Neural cell (in vitro differentiated cells): ENCODE results near the gene MAD1L1.

Experiments used
- EP300 ChIP-seq: fragments of 450-650 bp; conservative IDR thresholded peaks from 2 replicates; pipeline ENCODE4 v1.6.1; 2014; ENCODE audit warnings: antibody characterized with exemption, mild to moderate bottlenecking, moderate library complexity; ENCODE audit not compliant: poor library complexity, severe bottlenecking
- EZH2 ChIP-seq: fragments of 200-600, 300-800 bp; shearing (Covaris generic), sonication (generic); IDR thresholded peaks from 2 replicates; pipeline ENCODE4 v1.6.1; 2014; ENCODE audit warnings: antibody characterized with exemption, low read length, borderline replicate concordance, mild to moderate bottlenecking; ENCODE audit not compliant: insufficient read depth, poor library complexity, severe bottlenecking
- MXI1 ChIP-seq: fragments of 450-650 bp; conservative IDR thresholded peaks from 2 replicates; pipeline ENCODE4 v1.6.1; 2014; ENCODE audit warnings: antibody characterized with exemption, mild to moderate bottlenecking; ENCODE audit not compliant: poor library complexity, severe bottlenecking
- POLR2AphosphoS5 ChIP-seq: IDR thresholded peaks from 2 replicates; pipeline ENCODE4 v1.6.1; 2012
- TAF1 ChIP-seq: IDR thresholded peaks from 2 replicates; pipeline ENCODE4 v1.6.1; 2012; ENCODE audit warnings: low read depth
- TF ChIP-seq, protein P1 (sequence below): fragments of 450-650 bp; IDR thresholded peaks from 2 replicates; pipeline ENCODE4 v1.5.1; 2014; ENCODE audit warnings: antibody characterized with exemption, mild to moderate bottlenecking, moderate library complexity; ENCODE audit not compliant: poor library complexity, severe bottlenecking

GRCh38 chr7:1922870-1923236 is 309.9 kb downstream of the MAD1L1 start:
- TF ChIP-seq, protein P1, sequence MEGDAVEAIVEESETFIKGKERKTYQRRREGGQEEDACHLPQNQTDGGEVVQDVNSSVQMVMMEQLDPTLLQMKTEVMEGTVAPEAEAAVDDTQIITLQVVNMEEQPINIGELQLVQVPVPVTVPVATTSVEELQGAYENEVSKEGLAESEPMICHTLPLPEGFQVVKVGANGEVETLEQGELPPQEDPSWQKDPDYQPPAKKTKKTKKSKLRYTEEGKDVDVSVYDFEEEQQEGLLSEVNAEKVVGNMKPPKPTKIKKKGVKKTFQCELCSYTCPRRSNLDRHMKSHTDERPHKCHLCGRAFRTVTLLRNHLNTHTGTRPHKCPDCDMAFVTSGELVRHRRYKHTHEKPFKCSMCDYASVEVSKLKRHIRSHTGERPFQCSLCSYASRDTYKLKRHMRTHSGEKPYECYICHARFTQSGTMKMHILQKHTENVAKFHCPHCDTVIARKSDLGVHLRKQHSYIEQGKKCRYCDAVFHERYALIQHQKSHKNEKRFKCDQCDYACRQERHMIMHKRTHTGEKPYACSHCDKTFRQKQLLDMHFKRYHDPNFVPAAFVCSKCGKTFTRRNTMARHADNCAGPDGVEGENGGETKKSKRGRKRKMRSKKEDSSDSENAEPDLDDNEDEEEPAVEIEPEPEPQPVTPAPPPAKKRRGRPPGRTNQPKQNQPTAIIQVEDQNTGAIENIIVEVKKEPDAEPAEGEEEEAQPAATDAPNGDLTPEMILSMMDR = no peak
- no peak for TF ChIP-seq EZH2
- no peak for TF ChIP-seq MXI1
- no peak for TF ChIP-seq POLR2AphosphoS5
- no peak for TF ChIP-seq TAF1
- TF ChIP-seq EP300 = no peak
